Liver (tissue), 9 donors: ENCODE data around the gene ABCA13. TPM values are rescaled to one million over a fixed set of nuclear protein-coding genes. Genes with fewer than 3 reads are reported as not detected.

Source experiments
- DNase-seq: peaks from one replicate; pipeline ENCODE4 v3.0.0-alpha.2; 2017; ENCODE audit warnings: low spot score
- H3K27ac ChIP-seq, 2 donors: one replicate each; pipeline ENCODE4 v1.7.0; 2013; ENCODE audit warnings: inconsistent platforms in 2 of 2, low read length in 2 of 2, control low read depth in 1 of 2, low read depth in 1 of 2, mild to moderate bottlenecking in 1 of 2
- H3K27me3 ChIP-seq, 4 donors: one replicate each; pipeline versions ENCODE4 v1.6.1 to v1.7.0; 2013; ENCODE audit warnings: low read length in 3 of 4, inconsistent platforms in 1 of 4, mild to moderate bottlenecking in 1 of 4, moderate library complexity in 1 of 4; ENCODE audit not compliant: control insufficient read depth in 4 of 4, insufficient read depth in 4 of 4
- H3K36me3 ChIP-seq, 4 donors: one replicate each; pipeline versions ENCODE4 v1.6.1 to v1.7.0; 2013; ENCODE audit warnings: low read length in 3 of 4, mild to moderate bottlenecking in 3 of 4, low read depth in 1 of 4, moderate library complexity in 1 of 4; ENCODE audit not compliant: control insufficient read depth in 4 of 4, insufficient read depth in 3 of 4
- H3K4me1 ChIP-seq, 4 donors: one replicate each; pipeline versions ENCODE4 v1.6.1 to v1.7.0; 2013; ENCODE audit warnings: low read length in 3 of 4, mild to moderate bottlenecking in 3 of 4, moderate library complexity in 1 of 4; ENCODE audit not compliant: control insufficient read depth in 4 of 4, insufficient read depth in 4 of 4
- H3K4me3 ChIP-seq, 3 donors: one replicate each; pipeline versions ENCODE4 v1.6.1 to v1.7.0; 2013; ENCODE audit warnings: low read length in 3 of 3, control low read depth in 1 of 3, low read depth in 1 of 3, mild to moderate bottlenecking in 1 of 3
- H3K9ac ChIP-seq, 2 donors: one replicate each; pipeline ENCODE4 v1.7.0; 2013; ENCODE audit warnings: low read length in 2 of 2, mild to moderate bottlenecking in 2 of 2, moderate library complexity in 2 of 2, control low read depth in 1 of 2, low read depth in 1 of 2
- H3K9me3 ChIP-seq, 4 donors: one replicate each; pipeline versions ENCODE4 v1.6.1 to v1.7.0; 2013; ENCODE audit warnings: low read length in 3 of 4; ENCODE audit not compliant: control insufficient read depth in 4 of 4
- ATF3 ChIP-seq: IDR thresholded peaks from 2 replicates; pipeline ENCODE4 v1.6.1; 2016; ENCODE audit warnings: antibody characterized with exemption
- CTCF ChIP-seq: fragments of 150-350 bp; IDR thresholded peaks from 2 replicates; pipeline ENCODE4 v1.5.1; 2017; ENCODE audit warnings: improper control_type of control experiment, low read depth, low read length; ENCODE audit not compliant: missing input control
- EGR1 ChIP-seq, 2 donors: IDR thresholded peaks; 2 replicates each; pipeline ENCODE4 v1.6.1; 2016 to 2018; ENCODE audit warnings: antibody characterized with exemption in 2 of 2, low read depth in 2 of 2
- FOXA1 ChIP-seq: IDR thresholded peaks from 2 replicates; pipeline ENCODE4 v1.6.1; 2016; ENCODE audit warnings: antibody characterized with exemption
- FOXA2 ChIP-seq: IDR thresholded peaks from 2 replicates; pipeline ENCODE4 v1.6.1; 2016; ENCODE audit warnings: antibody characterized with exemption
- GABPA ChIP-seq, 2 donors: IDR thresholded peaks in 1 of 2; conservative IDR thresholded peaks in 1 of 2; 2 replicates each; pipeline ENCODE4 v1.6.1; 2016; ENCODE audit warnings: antibody characterized with exemption in 2 of 2, mild to moderate bottlenecking in 1 of 2, moderate library complexity in 1 of 2
- HNF4G ChIP-seq: IDR thresholded peaks from 2 replicates; pipeline ENCODE4 v1.6.1; 2016; ENCODE audit warnings: antibody characterized with exemption
- JUND ChIP-seq, 2 donors: IDR thresholded peaks; 2 replicates each; pipeline ENCODE4 v1.6.1; 2016; ENCODE audit warnings: antibody characterized with exemption in 2 of 2
- MAX ChIP-seq: IDR thresholded peaks from 2 replicates; pipeline ENCODE4 v1.6.1; 2016; ENCODE audit warnings: antibody characterized with exemption
- NR2F2 ChIP-seq: IDR thresholded peaks from 2 replicates; pipeline ENCODE4 v1.6.1; 2016; ENCODE audit warnings: antibody characterized with exemption
- RAD21 ChIP-seq, 2 donors: IDR thresholded peaks; 2 replicates each; pipeline ENCODE4 v1.6.1; 2016; ENCODE audit warnings: antibody characterized with exemption in 2 of 2, mild to moderate bottlenecking in 2 of 2
- REST ChIP-seq: IDR thresholded peaks from 2 replicates; pipeline ENCODE4 v1.6.1; 2016; ENCODE audit warnings: antibody characterized with exemption, mild to moderate bottlenecking
- RXRA ChIP-seq, 2 donors: IDR thresholded peaks; 2 replicates each; pipeline ENCODE4 v1.6.1; 2017 to 2018; ENCODE audit warnings: antibody characterized with exemption in 2 of 2, mild to moderate bottlenecking in 1 of 2
- SP1 ChIP-seq: IDR thresholded peaks from 2 replicates; pipeline ENCODE4 v1.6.1; 2018; ENCODE audit warnings: antibody characterized with exemption, mild to moderate bottlenecking
- TAF1 ChIP-seq: conservative IDR thresholded peaks from 2 replicates; pipeline ENCODE4 v1.6.1; 2016; ENCODE audit warnings: antibody characterized with exemption, mild to moderate bottlenecking
- YY1 ChIP-seq: IDR thresholded peaks from 2 replicates; pipeline ENCODE4 v1.6.1; 2016; ENCODE audit warnings: antibody characterized with exemption, mild to moderate bottlenecking
- ZBTB33 ChIP-seq: IDR thresholded peaks from 2 replicates; pipeline ENCODE4 v1.6.1; 2016; ENCODE audit warnings: antibody characterized with exemption
- WGBS: extraction: QIAGEN DNeasy Blood & Tissue Kit; methylation state at CpG from one replicate; pipeline ENCODE4 v1.1.7; 2013; 5-methylcytosine and 5-hydroxymethylcytosine counted together
- polyA plus RNA-seq, 2 donors: library from polyadenylated mRNA; stranded (reverse) in 1 of 2; unstranded in 1 of 2; fragments of 200-250 nt in 1 of 2; fragments of >200 nt in 1 of 2; fragmentation: Nextera tagmentation in 1 of 2; extraction: Ambion mirVana in 1 of 2; gene quantifications; one replicate each; pipeline versions ENCODE4 v1.2.1 to v1.2.3, GENCODE V29; 2013 to 2015
- total RNA-seq, 2 donors: library from RNA; depleted of rRNA; stranded (reverse); fragments of >200 nt; gene quantifications; one replicate each; pipeline ENCODE4 v1.2.3, GENCODE V29; 2014
- donor health status: healthy.
- donor health status: healthy.
- donor health status: healthy.
- donor health status: healthy.
- donor health status: healthy.

The ABCA13 gene
- total and polyA plus RNA-seq, 4 donors = 0.22 to 1.0 (median 0.66) TPM

- TF ChIP-seq MAX (no peak), ATF3 (no peak), FOXA1 (no peak), NR2F2 (no peak), TAF1 (no peak)
Measured at GRCh38 chr7:48350515-48350914, 179.3 kb downstream of the ABCA13 start (continued).

GRCh38 chr7:48351900-48352299 lies 180.6 kb downstream of the ABCA13 start:
- Histone ChIP-seq H3K9me3 (no peaks in the 10 kb centered on the region), H3K9ac (no peak overlapping the region), H3K36me3 (no peaks in the 10 kb centered on the region), H3K27ac (no peak overlapping the region), H3K4me1 (no peaks in the 10 kb centered on the region), H3K4me3 (no peak overlapping the region), H3K27me3 (no peaks in the 10 kb centered on the region)
- 70% methylated on average over 7 of the region's 7 CpGs for WGBS
- TF ChIP-seq ATF3 (no peak), NR2F2 (no peak), JUND (IDR thresholded peaks at IDR 0.05) (no peak), RAD21 (IDR thresholded peaks at IDR 0.05) (no peak)
- no peak for DNase-seq

- Histone ChIP-seq H3K9me3 (no peaks in the 10 kb centered on the region), H3K4me3 (no peak overlapping the region), H3K27ac (no peak overlapping the region), H3K4me1 (no peaks in the 10 kb centered on the region), H3K36me3 (no peaks in the 10 kb centered on the region), H3K9ac (no peak overlapping the region), H3K27me3 (peaks cover 0 to 2% (median 0%) of the 10 kb centered on the region in 4 donors)
- TF ChIP-seq ATF3 = no peak
- no peak for TF ChIP-seq HNF4G
- TF ChIP-seq REST = no peak
- no peak for TF ChIP-seq SP1
- TF ChIP-seq MAX = no peak
- TF ChIP-seq NR2F2 = no peak
- TF ChIP-seq EGR1 (IDR thresholded peaks at IDR 0.05; ENCODE audit: low read depth in 2 of 2) = no peak
- no peak for TF ChIP-seq YY1
- TF ChIP-seq FOXA2 = no peak
- TF ChIP-seq GABPA (IDR thresholded peaks at IDR 0.05 in 1 of 2, conservative IDR thresholded peaks at IDR 0.05 in 1 of 2) = no peak
- no peak for TF ChIP-seq RXRA (IDR thresholded peaks at IDR 0.05)
- TF ChIP-seq ZBTB33 = no peak
- TF ChIP-seq RAD21 (IDR thresholded peaks at IDR 0.05) = no peak
- no peak for TF ChIP-seq FOXA1
- no peak for TF ChIP-seq CTCF
- no peak for TF ChIP-seq TAF1
- 78% methylated on average over 3 of the region's 3 CpGs for WGBS
- no peak for DNase-seq
Measured at GRCh38 chr7:48355346-48355745, 184.1 kb downstream of the ABCA13 start.
